AG09319 (cell line): ENCODE measurements around the gene HPGD.

Experiments
- DNase-seq: peaks from one replicate; pipeline ENCODE4 v3.0.0-alpha.2; 2010; ENCODE audit warnings: low read depth; ENCODE audit errors: extremely low read depth
- CTCF ChIP-seq: IDR thresholded peaks from 2 replicates; pipeline ENCODE4 v1.5.1; 2011; ENCODE audit warnings: low read depth, mild to moderate bottlenecking, inconsistent platforms, low read length, moderate library complexity

The HPGD gene

GRCh38 chr4:174479140-174479539 is 43.1 kb downstream of the HPGD start:
- TF ChIP-seq CTCF: no peak
- no peak for DNase-seq

GRCh38 chr4:174475528-174475927 is 46.8 kb downstream of the HPGD start:
- DNase-seq: no peak
- TF ChIP-seq CTCF: no peak

GRCh38 chr4:174474457-174475075 is 47.7 kb downstream of the HPGD start:
- no peak for TF ChIP-seq CTCF
- no peak for DNase-seq

GRCh38 chr4:174467107-174467506 is 55.2 kb downstream of the HPGD start:
- TF ChIP-seq CTCF: no peak
- no peak for DNase-seq

- no peak for DNase-seq
- TF ChIP-seq CTCF: no peak
Observed at GRCh38 chr4:174464949-174465348, 57.3 kb downstream of the HPGD start.

GRCh38 chr4:174461466-174462106 is 60.7 kb downstream of the HPGD start:
- no peak for DNase-seq
- TF ChIP-seq CTCF: no peak

GRCh38 chr4:174460684-174461083 is 61.6 kb downstream of the HPGD start:
- DNase-seq: no peak
- TF ChIP-seq CTCF: no peak
